Gastrocnemius medialis (tissue), 4 donors: ENCODE data around the gene BIRC2. TPM values are rescaled to one million over a fixed set of nuclear protein-coding genes. Genes with fewer than 3 reads are reported as not detected.

ENCODE experiments used
- ATAC-seq, 2 donors: fragments of 150-250 bp; one replicate each; pipeline ENCODE4 v1.9.1; 2016
- DNase-seq, 2 donors: peaks; one replicate each; pipeline ENCODE4 v3.0.0-alpha.2; 2019
- H3K27ac ChIP-seq, 4 donors: fragments of 200-600 bp; sonication (generic); 1 replicate in 1 of 4; 2 replicates in 3 of 4; pipeline ENCODE4 v1.5.1; 2016 to 2018; ENCODE audit warnings: mild to moderate bottlenecking in 2 of 4, moderate library complexity in 1 of 4
- H3K27me3 ChIP-seq, 3 donors: fragments of 200-600 bp; sonication (generic) in 2 of 3; 1 replicate in 1 of 3; 2 replicates in 2 of 3; pipeline versions ENCODE4 v1.5.1 to v1.6.0; 2016 to 2019; ENCODE audit warnings: mild to moderate bottlenecking in 1 of 3, moderate library complexity in 1 of 3
- H3K36me3 ChIP-seq, 2 donors: fragments of 200-600 bp; sonication (generic) in 1 of 2; one replicate each; pipeline ENCODE4 v1.5.1; 2017 to 2018
- H3K4me1 ChIP-seq, 2 donors: fragments of 200-600 bp; sonication (generic) in 1 of 2; one replicate each; pipeline ENCODE4 v1.5.1; 2016 to 2017; ENCODE audit warnings: mild to moderate bottlenecking in 2 of 2
- H3K4me3 ChIP-seq, 4 donors: fragments of 200-600 bp; sonication (generic) in 3 of 4; 1 replicate in 1 of 4; 2 replicates in 3 of 4; pipeline ENCODE4 v1.5.1; 2016 to 2019; ENCODE audit warnings: mild to moderate bottlenecking in 2 of 4
- H3K9me3 ChIP-seq, 3 donors: fragments of 200-600 bp; sonication (generic) in 2 of 3; 1 replicate in 1 of 3; 2 replicates in 2 of 3; pipeline ENCODE4 v1.5.1; 2016 to 2019
- POLR2A ChIP-seq, 2 donors: fragments of 450-650 bp; IDR thresholded peaks; one replicate each; pipeline ENCODE4 v1.6.1; 2017; ENCODE audit warnings: antibody characterized with exemption in 2 of 2, mild to moderate bottlenecking in 2 of 2, moderate library complexity in 2 of 2
- in situ Hi-C, 4 donors: fragments of 200-750 bp; cut with MboI; loops; one replicate each; pipeline versions ENCODE4 v1.15.0 to v1.8.0; 2017; ENCODE audit warnings: low sequenced_read_pairs in 4 of 4
- intact Hi-C: fragments of 100-400 bp; cut with DNase I; formaldehyde crosslinking; loops from one replicate; pipeline ENCODE4 v1.15.1; 2023; ENCODE audit warnings: low total_unique reads
- total RNA-seq, 4 donors: library from RNA; depleted of rRNA; stranded (reverse); fragments of >200 nt; gene quantifications; one replicate each; pipeline versions ENCODE4 v1.1.0 to v1.2.3, GENCODE V29; 2016
- TF ChIP-seq, protein P1 (sequence below), 5 experiments: fragments of 450-650 bp in 3 of 5; fragments of 200-600 bp in 2 of 5; sonication (generic) in 2 of 5; IDR thresholded peaks in 4 of 5; conservative IDR thresholded peaks in 1 of 5; 1 replicate in 4 of 5; 2 replicates in 1 of 5; pipeline ENCODE4 v1.5.1; 2016 to 2019; ENCODE audit warnings: antibody characterized with exemption in 5 of 5, mild to moderate bottlenecking in 3 of 5, moderate library complexity in 3 of 5

The BIRC2 gene
- total RNA-seq, 4 donors from 2014 or later, result 30.7 to 60.3 (median 46.6) TPM

GRCh38 chr11:102325088-102325487 lies 21.9 kb upstream of the BIRC2 start:
- Histone ChIP-seq H3K9me3 (no peaks in the 10 kb centered on the region), H3K4me1 (peaks cover 0 to 9% of the 10 kb centered on the region in 2 donors), H3K27me3 (no peaks in the 10 kb centered on the region), H3K27ac (no peak overlapping the region), H3K4me3 (no peak overlapping the region), H3K36me3 (no peaks in the 10 kb centered on the region)
- DNase-seq (no peak), ATAC-seq (no peak)
- no peak for TF ChIP-seq POLR2A (IDR thresholded peaks at IDR 0.05)
- TF ChIP-seq, protein P1, sequence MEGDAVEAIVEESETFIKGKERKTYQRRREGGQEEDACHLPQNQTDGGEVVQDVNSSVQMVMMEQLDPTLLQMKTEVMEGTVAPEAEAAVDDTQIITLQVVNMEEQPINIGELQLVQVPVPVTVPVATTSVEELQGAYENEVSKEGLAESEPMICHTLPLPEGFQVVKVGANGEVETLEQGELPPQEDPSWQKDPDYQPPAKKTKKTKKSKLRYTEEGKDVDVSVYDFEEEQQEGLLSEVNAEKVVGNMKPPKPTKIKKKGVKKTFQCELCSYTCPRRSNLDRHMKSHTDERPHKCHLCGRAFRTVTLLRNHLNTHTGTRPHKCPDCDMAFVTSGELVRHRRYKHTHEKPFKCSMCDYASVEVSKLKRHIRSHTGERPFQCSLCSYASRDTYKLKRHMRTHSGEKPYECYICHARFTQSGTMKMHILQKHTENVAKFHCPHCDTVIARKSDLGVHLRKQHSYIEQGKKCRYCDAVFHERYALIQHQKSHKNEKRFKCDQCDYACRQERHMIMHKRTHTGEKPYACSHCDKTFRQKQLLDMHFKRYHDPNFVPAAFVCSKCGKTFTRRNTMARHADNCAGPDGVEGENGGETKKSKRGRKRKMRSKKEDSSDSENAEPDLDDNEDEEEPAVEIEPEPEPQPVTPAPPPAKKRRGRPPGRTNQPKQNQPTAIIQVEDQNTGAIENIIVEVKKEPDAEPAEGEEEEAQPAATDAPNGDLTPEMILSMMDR (IDR thresholded peaks at IDR 0.05 in 4 of 5, conservative IDR thresholded peaks at IDR 0.05 in 1 of 5), result no peak
- intact Hi-C loops (no loop called here), in situ Hi-C loops (no loop called here)

DNA sequence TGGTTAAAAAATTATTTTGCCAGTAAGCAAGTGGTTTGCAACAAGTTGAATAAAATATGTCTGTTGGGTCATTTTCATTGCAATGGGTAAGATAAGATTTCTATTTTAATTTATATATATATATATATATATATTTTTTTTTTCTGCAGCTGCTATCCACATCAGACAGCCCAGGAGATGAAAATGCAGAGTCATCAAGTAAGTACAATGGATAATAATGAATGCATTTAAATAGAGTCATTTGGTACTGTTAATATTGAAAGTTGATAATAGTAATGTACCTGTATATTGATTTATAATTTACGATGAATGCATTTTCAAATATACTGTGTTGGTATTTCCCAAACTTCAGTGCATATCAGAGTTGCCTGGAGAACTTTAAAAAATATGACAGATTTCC lies 18.3 kb upstream of the BIRC2 start:
- Histone ChIP-seq H3K27me3 (no peaks in the 10 kb centered on the region), H3K36me3 (no peaks in the 10 kb centered on the region), H3K9me3 (no peaks in the 10 kb centered on the region), H3K4me3 (no peak overlapping the region), H3K4me1 (no peaks in the 10 kb centered on the region), H3K27ac (no peak overlapping the region)
- TF ChIP-seq POLR2A (IDR thresholded peaks at IDR 0.05), result no peak
- TF ChIP-seq, protein P1 (IDR thresholded peaks at IDR 0.05 in 4 of 5, conservative IDR thresholded peaks at IDR 0.05 in 1 of 5), result no peak
- DNase-seq, result no peak
- no peak for ATAC-seq
- in situ Hi-C loops (no loop called here), intact Hi-C loops (no loop called here)

DNA sequence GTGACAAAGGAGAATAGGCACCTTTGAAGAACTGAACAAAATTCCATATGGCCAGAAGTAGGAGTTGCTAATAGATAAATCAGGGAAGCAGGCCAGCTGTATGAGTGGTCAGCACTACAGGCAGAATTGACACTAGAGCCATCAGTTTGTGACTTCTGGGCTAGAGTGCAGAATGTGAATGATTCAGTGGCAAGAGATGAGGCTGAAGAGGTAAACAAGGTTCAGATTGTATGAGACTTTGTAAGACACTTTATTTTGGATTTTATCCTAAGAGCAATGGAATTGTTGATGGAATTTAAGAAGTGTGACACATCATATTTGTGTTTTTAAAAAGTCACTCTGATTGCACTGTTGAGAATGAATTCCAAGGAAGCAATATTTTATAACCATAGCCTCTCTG lies 16.8 kb upstream of the BIRC2 start:
- Histone ChIP-seq H3K9me3 (no peaks in the 10 kb centered on the region), H3K27ac (no peak overlapping the region), H3K36me3 (no peaks in the 10 kb centered on the region), H3K4me3 (no peak overlapping the region), H3K4me1 (no peaks in the 10 kb centered on the region), H3K27me3 (no peaks in the 10 kb centered on the region)
- intact Hi-C loops, result no loop called here
- TF ChIP-seq, protein P1 (IDR thresholded peaks at IDR 0.05 in 4 of 5, conservative IDR thresholded peaks at IDR 0.05 in 1 of 5), result no peak
- TF ChIP-seq POLR2A (IDR thresholded peaks at IDR 0.05), result no peak
- ATAC-seq, result no peak
- in situ Hi-C loops, result no loop called here
- DNase-seq, result no peak

DNA sequence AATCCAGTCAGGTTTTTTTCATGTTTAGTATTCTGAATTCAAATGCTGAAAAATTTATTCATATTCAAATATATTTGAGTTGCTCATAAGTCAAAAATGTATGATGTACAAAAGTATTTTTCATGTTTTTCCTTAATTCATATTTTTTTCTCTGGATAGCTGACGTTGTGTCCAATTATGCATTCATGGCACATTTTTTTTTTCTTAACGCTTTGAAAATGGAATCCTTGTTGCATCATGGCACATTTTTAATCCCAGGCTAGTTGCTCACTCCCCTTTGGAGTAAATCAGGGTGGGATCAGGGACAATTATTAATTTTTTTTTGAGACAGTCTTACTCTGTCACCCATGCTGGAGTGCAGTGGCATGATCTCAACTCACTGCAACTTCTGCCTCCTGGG lies 15.7 kb upstream of the BIRC2 start:
- no peak overlapping the region for H3K27ac ChIP-seq
- intact Hi-C loops (no loop called here), in situ Hi-C loops (no loop called here)
- no peaks in the 10 kb centered on the region for H3K9me3 ChIP-seq
- H3K27me3 ChIP-seq, result no peaks in the 10 kb centered on the region
- no peaks in the 10 kb centered on the region for H3K4me1 ChIP-seq
- ATAC-seq (no peak), DNase-seq (no peak)
- H3K4me3 ChIP-seq, result no peak overlapping the region
- TF ChIP-seq POLR2A (IDR thresholded peaks at IDR 0.05), result no peak
- TF ChIP-seq, protein P1 (IDR thresholded peaks at IDR 0.05 in 4 of 5, conservative IDR thresholded peaks at IDR 0.05 in 1 of 5), result no peak
- no peaks in the 10 kb centered on the region for H3K36me3 ChIP-seq

DNA sequence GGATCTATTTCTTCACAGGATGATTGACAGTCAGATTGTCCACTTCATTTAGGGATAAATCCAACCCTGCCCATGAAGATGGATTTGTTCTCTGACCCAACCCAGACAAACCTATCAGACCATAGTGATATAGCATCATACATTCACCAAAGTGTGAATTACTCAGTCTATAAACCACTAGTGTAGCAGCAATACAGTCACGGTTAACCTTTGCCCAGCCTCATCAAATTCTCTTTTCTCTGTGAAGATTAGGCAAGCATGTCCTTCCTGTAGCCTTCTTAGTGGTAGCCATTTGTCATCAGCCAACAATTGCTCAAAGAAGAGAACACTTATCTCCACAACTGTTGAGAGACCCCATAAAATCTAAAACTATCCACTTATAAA lies 14.4 kb upstream of the BIRC2 start:
- Histone ChIP-seq H3K4me3 (no peak overlapping the region), H3K4me1 (no peaks in the 10 kb centered on the region), H3K36me3 (no peaks in the 10 kb centered on the region), H3K27me3 (no peaks in the 10 kb centered on the region), H3K27ac (no peak overlapping the region), H3K9me3 (no peaks in the 10 kb centered on the region)
- no peak for TF ChIP-seq POLR2A (IDR thresholded peaks at IDR 0.05)
- TF ChIP-seq, protein P1 (IDR thresholded peaks at IDR 0.05 in 4 of 5, conservative IDR thresholded peaks at IDR 0.05 in 1 of 5), result no peak
- intact Hi-C loops, result no loop called here
- in situ Hi-C loops, result no loop called here
- no peak for DNase-seq
- no peak for ATAC-seq
